Osteoblast (primary cell): ENCODE results near the gene BICD2. TPM values are rescaled to one million over a fixed set of nuclear protein-coding genes. Genes with fewer than 3 reads are reported as not detected.

Experiments used
- DNase-seq: peaks from one replicate; pipeline ENCODE4 v3.0.0; 2011; ENCODE audit warnings: low spot score, mixed read lengths; ENCODE audit not compliant: insufficient read length; ENCODE audit errors: missing footprints
- H2AFZ ChIP-seq: 2 replicates; pipeline ENCODE4 v1.6.0; 2011; ENCODE audit warnings: mild to moderate bottlenecking, low read length
- H3K27ac ChIP-seq: 2 replicates; pipeline ENCODE4 v1.5.1; 2011; ENCODE audit warnings: mild to moderate bottlenecking, low read depth, low read length, moderate library complexity
- H3K27me3 ChIP-seq: 2 replicates; pipeline ENCODE4 v1.6.0; 2012; ENCODE audit warnings: mild to moderate bottlenecking, control low read depth, inconsistent platforms, low read length, moderate library complexity; ENCODE audit not compliant: insufficient read depth
- H3K36me3 ChIP-seq: 2 replicates; pipeline ENCODE4 v1.5.1; 2011; ENCODE audit warnings: mild to moderate bottlenecking, low read length, control low read depth, moderate library complexity; ENCODE audit not compliant: insufficient read depth
- H3K4me1 ChIP-seq: 2 replicates; pipeline ENCODE4 v1.5.1; 2011; ENCODE audit warnings: mild to moderate bottlenecking, low read length, control low read depth, moderate library complexity; ENCODE audit not compliant: insufficient read depth
- H3K4me2 ChIP-seq: 2 replicates; pipeline ENCODE4 v1.6.0; 2011; ENCODE audit warnings: mild to moderate bottlenecking, low read length; ENCODE audit not compliant: insufficient read depth
- H3K4me3 ChIP-seq: fragments of 200-600 bp; sonication (generic); 3 replicates; pipeline ENCODE4 v1.5.1; 2012; ENCODE audit warnings: mild to moderate bottlenecking, low read length, inconsistent platforms; ENCODE audit not compliant: insufficient read depth
- H3K79me2 ChIP-seq: 2 replicates; pipeline ENCODE4 v1.6.0; 2012; ENCODE audit warnings: mild to moderate bottlenecking, low read length, control low read depth, inconsistent platforms; ENCODE audit not compliant: insufficient read depth
- H3K9me3 ChIP-seq: 2 replicates; pipeline ENCODE4 v1.5.1; 2011; ENCODE audit warnings: low read depth, low read length, control low read depth
- H4K20me1 ChIP-seq: 2 replicates; pipeline ENCODE4 v1.6.0; 2012; ENCODE audit warnings: mild to moderate bottlenecking, low read length, control low read depth; ENCODE audit not compliant: insufficient read depth
- total RNA-seq: library from RNA; depleted of rRNA; stranded (reverse); fragments of >200 nt; gene quantifications from 2 replicates; pipeline ENCODE4 v1.2.3, GENCODE V29; 2012
- TF ChIP-seq, protein P1 (sequence below): IDR thresholded peaks from 2 replicates; pipeline ENCODE4 v1.5.1; 2011; ENCODE audit warnings: mild to moderate bottlenecking, low read depth, low read length, moderate library complexity; ENCODE audit errors: extremely low read depth

Gene BICD2
- total RNA-seq, 1 donor, result 31.8 TPM

DNA sequence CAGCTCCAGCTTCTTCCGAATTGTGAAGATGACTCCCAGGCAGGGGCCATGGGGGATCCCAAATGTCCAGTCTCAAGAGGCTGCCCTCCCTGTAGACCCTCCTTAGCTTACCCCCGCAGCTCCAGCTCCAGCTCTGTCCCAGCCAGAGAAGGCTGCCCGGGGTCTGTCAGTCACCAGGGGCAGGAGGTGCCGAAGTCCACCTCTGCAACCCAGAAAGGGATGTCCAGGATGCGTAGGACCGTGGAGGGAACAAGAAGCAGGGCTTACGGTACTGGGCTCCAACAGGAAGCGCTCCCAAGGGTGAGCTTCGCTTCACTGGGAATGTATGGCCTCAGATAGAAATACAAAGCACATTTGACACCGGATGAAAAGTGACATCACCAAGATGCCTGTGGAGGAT is 100.7 kb downstream of the BICD2 start:
- Histone ChIP-seq H3K79me2 (peaks cover 97% of the 10 kb centered on the region), H3K4me3 (no peak overlapping the region), H4K20me1 (peaks cover 72% of the 10 kb centered on the region), H3K4me1 (peaks cover 11% of the 10 kb centered on the region), H3K27ac (no peak overlapping the region), H3K9me3 (no peaks in the 10 kb centered on the region), H3K4me2 (no peak overlapping the region), H3K36me3 (peaks cover 19% of the 10 kb centered on the region), H3K27me3 (no peaks in the 10 kb centered on the region), H2AFZ (no peak overlapping the region)
- TF ChIP-seq, protein P1, sequence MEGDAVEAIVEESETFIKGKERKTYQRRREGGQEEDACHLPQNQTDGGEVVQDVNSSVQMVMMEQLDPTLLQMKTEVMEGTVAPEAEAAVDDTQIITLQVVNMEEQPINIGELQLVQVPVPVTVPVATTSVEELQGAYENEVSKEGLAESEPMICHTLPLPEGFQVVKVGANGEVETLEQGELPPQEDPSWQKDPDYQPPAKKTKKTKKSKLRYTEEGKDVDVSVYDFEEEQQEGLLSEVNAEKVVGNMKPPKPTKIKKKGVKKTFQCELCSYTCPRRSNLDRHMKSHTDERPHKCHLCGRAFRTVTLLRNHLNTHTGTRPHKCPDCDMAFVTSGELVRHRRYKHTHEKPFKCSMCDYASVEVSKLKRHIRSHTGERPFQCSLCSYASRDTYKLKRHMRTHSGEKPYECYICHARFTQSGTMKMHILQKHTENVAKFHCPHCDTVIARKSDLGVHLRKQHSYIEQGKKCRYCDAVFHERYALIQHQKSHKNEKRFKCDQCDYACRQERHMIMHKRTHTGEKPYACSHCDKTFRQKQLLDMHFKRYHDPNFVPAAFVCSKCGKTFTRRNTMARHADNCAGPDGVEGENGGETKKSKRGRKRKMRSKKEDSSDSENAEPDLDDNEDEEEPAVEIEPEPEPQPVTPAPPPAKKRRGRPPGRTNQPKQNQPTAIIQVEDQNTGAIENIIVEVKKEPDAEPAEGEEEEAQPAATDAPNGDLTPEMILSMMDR, result no peak
- no peak for DNase-seq

DNA sequence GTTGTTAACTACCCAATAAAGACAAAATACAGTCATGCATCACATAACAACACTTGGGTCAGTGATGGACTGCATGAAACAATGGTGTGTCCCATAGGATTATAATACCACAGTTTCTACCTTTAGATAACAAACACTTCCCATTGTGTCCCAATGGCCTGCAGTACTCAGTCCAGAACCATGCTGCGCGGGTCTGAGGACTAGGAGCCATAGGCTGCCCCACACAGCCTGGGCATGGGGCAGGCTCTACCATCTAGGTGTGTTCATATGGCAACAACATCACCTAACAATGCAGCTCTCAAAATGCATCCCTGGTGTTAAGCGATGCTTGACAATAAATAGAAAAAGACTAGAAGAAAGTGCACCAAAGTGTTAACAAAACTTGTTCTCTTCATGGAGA is 101.5 kb downstream of the BICD2 start:
- Histone ChIP-seq H3K27me3 (no peaks in the 10 kb centered on the region), H3K4me2 (no peak overlapping the region), H3K4me1 (peaks cover 4% of the 10 kb centered on the region), H3K79me2 (peaks cover 97% of the 10 kb centered on the region), H2AFZ (no peak overlapping the region), H3K36me3 (peaks cover 23% of the 10 kb centered on the region), H3K4me3 (no peak overlapping the region), H3K27ac (no peak overlapping the region), H3K9me3 (no peaks in the 10 kb centered on the region), H4K20me1 (peaks cover 71% of the 10 kb centered on the region)
- DNase-seq, result no peak
- TF ChIP-seq, protein P1, result no peak

DNA sequence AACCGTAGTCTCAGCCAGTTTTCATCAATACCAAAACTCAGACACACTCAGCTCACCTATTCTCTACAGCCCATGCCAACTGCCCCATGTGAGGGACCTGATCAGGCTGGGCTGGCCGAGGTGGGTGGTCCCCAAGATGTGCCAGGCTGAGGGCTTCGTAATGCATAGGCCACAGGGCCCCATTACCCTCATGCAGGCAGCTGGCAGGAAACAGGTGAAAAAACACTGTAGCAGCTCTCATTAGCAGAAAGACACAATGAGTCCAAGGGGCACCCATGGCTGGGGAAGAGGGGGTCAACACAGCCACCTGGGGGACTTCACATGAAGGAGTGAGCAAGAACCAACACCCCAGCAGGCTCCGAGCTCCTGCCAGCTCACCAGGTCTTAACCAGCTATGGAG is 102.9 kb downstream of the BICD2 start:
- DNase-seq, result peak; percentile 73
- H3K79me2 ChIP-seq, result peaks cover 93% of the 10 kb centered on the region
- no peaks in the 10 kb centered on the region for H3K27me3 ChIP-seq
- peaks cover 70% of the 10 kb centered on the region for H4K20me1 ChIP-seq
- H2AFZ ChIP-seq, result no peak overlapping the region
- H3K36me3 ChIP-seq, result peaks cover 20% of the 10 kb centered on the region
- no peak overlapping the region for H3K27ac ChIP-seq
- TF ChIP-seq, protein P1, result no peak
- H3K9me3 ChIP-seq, result no peaks in the 10 kb centered on the region
- H3K4me3 ChIP-seq, result no peak overlapping the region
- peaks cover 7% of the 10 kb centered on the region for H3K4me1 ChIP-seq
- H3K4me2 ChIP-seq, result no peak overlapping the region

Other genes starting within 250 kb of the BICD2 start
- gene ECM2, start 228.8 kb downstream of the BICD2 start, total RNA-seq, result 55.4 and 62.2 TPM in 2 replicates
- gene IPPK, start 94.7 kb downstream of the BICD2 start, total RNA-seq, result 7.7 and 9.4 TPM in 2 replicates
- gene ZNF484, start 113.2 kb upstream of the BICD2 start, total RNA-seq, result 13.0 and 14.4 TPM in 2 replicates
- under 0.01 TPM in 1 of 2 replicates, not detected in the other for gene FGD3, start 182.7 kb upstream of the BICD2 start, total RNA-seq